GM12878 (cell line): ENCODE data around the gene SLC25A17. TPM values are rescaled to one million over a fixed set of nuclear protein-coding genes. Genes with fewer than 3 reads are reported as not detected.

Experiments used
- ATAC-seq: fragments of 200-7000 bp; cut with Tn5 transposase; 3 replicates; pipeline ENCODE4 v1.9.1; 2020; ENCODE audit warnings: mild to moderate bottlenecking, moderate library complexity
- BruUV-seq: library from RNA; stranded (reverse); fragments of 400-500 nt; replicated peaks from 2 replicates; lab custom pipeline; 2021; lab: Mats Ljungman, UMichigan
- CTCF ChIA-PET: fragments of 300-600 bp; sonication (Branson Sonifier 250); formaldehyde crosslinking; extraction: SDS; loops from one replicate; lab custom pipeline; 2021; ENCODE audit warnings: inconsistent platforms; lab: Yijun Ruan, JAX
- POLR2A ChIA-PET: fragments of 350-600 bp; formaldehyde crosslinking; extraction: SDS; loops from one replicate; lab custom pipeline; 2021; ENCODE audit warnings: inconsistent platforms; lab: Charles Lee
- RAD21 ChIA-PET: fragments of 300-600 bp; sonication (Branson Sonifier 250); formaldehyde crosslinking; loops from one replicate; lab custom pipeline; 2023; ENCODE audit warnings: antibody characterized with exemption; ENCODE audit not compliant: unreplicated experiment; lab: Charles Lee
- SMC1A ChIA-PET: fragments of 300-600 bp; sonication (Branson Sonifier 250); formaldehyde crosslinking; loops from one replicate; lab custom pipeline; 2023; ENCODE audit not compliant: unreplicated experiment, uncharacterized antibody; lab: Charles Lee
- DNase-seq: peaks from one replicate; pipeline ENCODE4 v3.0.0-alpha.2; 2011; ENCODE audit warnings: low read depth, low spot score
- FAIRE-seq: peaks from 3 replicates; lab custom pipeline; 2011; peaks lifted over from hg19 to GRCh38; lab: Jason Lieb, UNC
- H2AFZ ChIP-seq: 2 replicates; pipeline ENCODE4 v1.6.0; 2011; ENCODE audit warnings: low read depth, low read length, control low read depth; ENCODE audit not compliant: control insufficient read depth
- H3K27ac ChIP-seq: 2 replicates; pipeline ENCODE4 v1.5.1; 2011; ENCODE audit warnings: control low read depth; ENCODE audit not compliant: control insufficient read depth, insufficient read depth
- H3K27me3 ChIP-seq, 2 experiments: replicated peaks in 1 of 2; 2 replicates each; pipeline versions ENCODE4 v1.6.0 to v1.6.1; 2011; ENCODE audit warnings: low read length in 1 of 2; ENCODE audit not compliant: control insufficient read depth in 2 of 2, insufficient read depth in 2 of 2
- H3K36me3 ChIP-seq, 2 experiments: 2 replicates each; pipeline ENCODE4 v1.5.1; 2011; ENCODE audit warnings: low read length in 1 of 2; ENCODE audit not compliant: control insufficient read depth in 2 of 2, insufficient read depth in 2 of 2
- H3K4me1 ChIP-seq: 2 replicates; pipeline ENCODE4 v1.6.1; 2011; ENCODE audit warnings: mild to moderate bottlenecking, low read length, moderate library complexity, mixed read lengths; ENCODE audit not compliant: control insufficient read depth, insufficient read depth
- H3K4me2 ChIP-seq: 2 replicates; pipeline ENCODE4 v1.6.0; 2011; ENCODE audit warnings: control low read depth; ENCODE audit not compliant: control insufficient read depth, insufficient read depth
- H3K4me3 ChIP-seq: fragments of 200-600 bp; sonication (generic); 2 replicates; pipeline ENCODE4 v1.5.1; 2016
- H3K79me2 ChIP-seq: 2 replicates; pipeline ENCODE4 v1.6.0; 2011; ENCODE audit warnings: low read length; ENCODE audit not compliant: control insufficient read depth, insufficient read depth
- H3K9ac ChIP-seq: 2 replicates; pipeline ENCODE4 v1.8.0; 2011; ENCODE audit warnings: low read length, control low read depth, mixed read lengths; ENCODE audit not compliant: control insufficient read depth, insufficient read depth
- H3K9me3 ChIP-seq: replicated peaks from 3 replicates; pipeline ENCODE4 v1.5.1; 2011; ENCODE audit warnings: mild to moderate bottlenecking, low read length; ENCODE audit not compliant: control insufficient read depth, insufficient read depth
- H4K20me1 ChIP-seq: 2 replicates; pipeline ENCODE4 v1.6.0; 2011; ENCODE audit not compliant: control insufficient read depth, insufficient read depth
- PAX5 ChIP-seq: IDR thresholded peaks from 2 replicates; pipeline ENCODE4 v1.6.1; 2011; ENCODE audit warnings: low read depth, low read length, borderline replicate concordance
- POLR2AphosphoS5 ChIP-seq: IDR thresholded peaks from 2 replicates; pipeline ENCODE4 v1.6.1; 2011; ENCODE audit warnings: mild to moderate bottlenecking, low read length, inconsistent platforms
- RELA ChIP-seq: fragments of 450-650 bp; IDR thresholded peaks from 2 replicates; pipeline ENCODE4 v1.8.0; 2014; ENCODE audit warnings: borderline replicate concordance; ENCODE audit not compliant: partially characterized antibody
- WGBS: methylation state at CpG from one replicate; pipeline ENCODE4 v1.1.6; 2016; ENCODE audit warnings: low lambda C conversion rate; ENCODE audit not compliant: insufficient replicate concordance, insufficient coverage; ENCODE audit errors: missing lambda C conversion rate; 5-methylcytosine and 5-hydroxymethylcytosine counted together
- in situ Hi-C: fragments of 300-500 bp; cut with MboI; formaldehyde crosslinking; loops from 9 replicates; pipeline ENCODE4 v1.14.3; 2018; ENCODE audit warnings: mixed read lengths
- intact Hi-C: fragments of 100-400 bp; cut with micrococcal nuclease; formaldehyde crosslinking; loops from one replicate; pipeline ENCODE4 v1.14.2; 2022; ENCODE audit not compliant: unreplicated experiment
- polyA plus RNA-seq, 11 experiments: library from polyadenylated mRNA; depleted of rRNA in 4 of 11; unstranded in 6 of 11; stranded (reverse) in 5 of 11; fragments of >200 nt; fragmentation: Nextera tagmentation in 4 of 11; fragmentation: Illumina TruSeq in 1 of 11; extraction: Ambion mirVana in 4 of 11; extraction: Trizol in 1 of 11; gene quantifications; 1 replicate in 1 of 11; 2 replicates in 10 of 11; pipeline versions ENCODE4 v1.2.1 to v1.2.3, GENCODE V29; 2011 to 2016; ENCODE audit warnings: inconsistent platforms in 2 of 11, missing spikeins in 2 of 11, low read depth in 1 of 11
- total RNA-seq, 4 experiments: library from RNA; depleted of rRNA in 3 of 4; stranded (reverse); fragments of >200 nt in 3 of 4; fragmentation: Illumina TruSeq in 1 of 4; extraction: Trizol in 1 of 4; gene quantifications; 2 replicates each; pipeline versions ENCODE4 v1.2.1 to v1.2.3, GENCODE V29; 2013 to 2021

SLC25A17 gene
- total and polyA plus RNA-seq, 10 of the 15 experiments (the other 5 are each of a cell fraction or from before 2014, with no cell fraction given): 37.5 to 113 (median 62.3) TPM

- FAIRE-seq (no peak), DNase-seq (no peak), ATAC-seq (no peak)
- peaks cover 52% of the 10 kb centered on the region for H3K79me2 ChIP-seq
- H3K36me3 ChIP-seq: peaks cover 2 to 14% of the 10 kb centered on the region in 2 experiments; a peak in 3 of 4 replicates
- WGBS: 88% methylated on average over 4 of the region's 4 CpGs
- no peaks in the 10 kb centered on the region for H3K27me3 ChIP-seq
- POLR2A ChIA-PET: no interaction called here
- RAD21 ChIA-PET: interaction anchor here (1.0 kb wide), 1 partner anchor 75 kb away, joined by 3 read pairs; no protein-coding TSS in a partner anchor
- no peaks in the 10 kb centered on the region; the same call in 2 of the 3 replicates for H3K9me3 ChIP-seq
- no peak overlapping the region for H3K9ac ChIP-seq
- no peak overlapping the region for H3K27ac ChIP-seq
- TF ChIP-seq POLR2AphosphoS5: no peak
- SMC1A ChIA-PET: interaction anchor here (1.2 kb wide), 1 partner anchor 118 kb away, joined by 3 read pairs; no protein-coding TSS in a partner anchor
- H3K4me2 ChIP-seq: no peak overlapping the region
- BruUV-seq: no TSS peak
- CTCF ChIA-PET: interaction anchor here (1.0 kb wide), 1 partner anchor 14 kb away, joined by 3 read pairs; the partner anchor contains the start of gene SLC25A17
- no peak overlapping the region for H3K4me3 ChIP-seq
- in situ Hi-C loops (no loop called here), intact Hi-C loops (no loop called here)
- no peaks in the 10 kb centered on the region for H4K20me1 ChIP-seq
- H3K4me1 ChIP-seq: peaks cover 4% of the 10 kb centered on the region; the same call in 1 of the 2 replicates
- no peak overlapping the region for H2AFZ ChIP-seq
Observed at GRCh38 chr22:40805239-40805638, 13.9 kb downstream of the SLC25A17 start.

GRCh38 chr22:40803321-40803720, 15.8 kb downstream of the SLC25A17 start:
- Histone ChIP-seq H3K4me2 (no peak overlapping the region), H3K4me3 (no peak overlapping the region), H3K4me1 (peaks cover 4% of the 10 kb centered on the region; the same call in 1 of the 2 replicates), H2AFZ (no peak overlapping the region), H3K27ac (no peak overlapping the region), H3K27me3 (no peaks in the 10 kb centered on the region), H3K9ac (no peak overlapping the region), H4K20me1 (no peaks in the 10 kb centered on the region), H3K36me3 (peaks cover 2 to 18% of the 10 kb centered on the region in 2 experiments), H3K9me3 (no peaks in the 10 kb centered on the region; the same call in 2 of the 3 replicates), H3K79me2 (peaks cover 39% of the 10 kb centered on the region)
- no peak for ATAC-seq
- no peak for DNase-seq
- TF ChIP-seq RELA (no peak), PAX5 (no peak)
- ChIA-PET CTCF (no interaction called here), POLR2A (interaction anchor here (0.7 kb wide), 1 partner anchor 56 kb away, joined by 7 read pairs; no protein-coding TSS in a partner anchor), RAD21 (no interaction called here), SMC1A (no interaction called here)
- 100% methylated on average over 1 of the region's 1 CpG for WGBS
- intact Hi-C loops: no loop called here
- in situ Hi-C loops: no loop called here
- FAIRE-seq: no peak
- BruUV-seq: no TSS peak
